SK-N-SH (cell line): ENCODE data around the gene PHIP. TPM values are rescaled to one million over a fixed set of nuclear protein-coding genes. Genes with fewer than 3 reads are reported as not detected.
A peak's percentile ranks its signal among the peaks of the same experiment; 100 is the strongest.

Source experiments
- CTCF ChIA-PET: fragments of 300-600, 350-600 bp; formaldehyde crosslinking; extraction: SDS; loops from one replicate; lab custom pipeline; 2021; lab: Yijun Ruan, JAX
- POLR2A ChIA-PET: fragments of 350-600 bp; sonication (Branson Sonifier 250); formaldehyde crosslinking; extraction: SDS; loops from one replicate; lab custom pipeline; 2020; ENCODE audit warnings: antibody characterized with exemption, inconsistent platforms; lab: Yijun Ruan, JAX
- DNase-seq: peaks from one replicate; pipeline ENCODE4 v3.0.0; 2012
- H2AFZ ChIP-seq: fragments of 200-600 bp; sonication (generic); 2 replicates; pipeline ENCODE4 v1.8.1; 2016; ENCODE audit warnings: antibody characterized with exemption, mild to moderate bottlenecking, low read depth
- H3F3A ChIP-seq: fragments of 200-600 bp; sonication (generic); replicated peaks from 2 replicates; pipeline ENCODE3; 2016; ENCODE audit warnings: antibody characterized with exemption, mild to moderate bottlenecking; ENCODE audit not compliant: insufficient read depth
- H3K27ac ChIP-seq, 2 experiments: fragments of 200-500 bp in 1 of 2; fragments of 200-600 bp in 1 of 2; sonication (Bioruptor generic) in 1 of 2; sonication (generic), shearing (Covaris generic) in 1 of 2; 2 replicates each; pipeline versions ENCODE4 v1.5.1 to v1.6.1; 2014 to 2016; ENCODE audit warnings: low read depth in 2 of 2, inconsistent platforms in 1 of 2, low read length in 1 of 2, mild to moderate bottlenecking in 1 of 2, mixed read lengths in 1 of 2
- H3K27me3 ChIP-seq: fragments of 200-600 bp; sonication (generic), shearing (Covaris generic); 2 replicates; pipeline ENCODE4 v1.6.1; 2016; ENCODE audit warnings: mixed run types; ENCODE audit not compliant: insufficient read depth
- H3K36me3 ChIP-seq, 2 experiments: fragments of 200-500 bp in 1 of 2; fragments of 200-600 bp in 1 of 2; sonication (Bioruptor generic) in 1 of 2; sonication (generic) in 1 of 2; replicated peaks in 1 of 2; 2 replicates each; pipeline versions ENCODE3 to v1.5.1; 2014 to 2016; ENCODE audit warnings: low read length in 1 of 2, mild to moderate bottlenecking in 1 of 2; ENCODE audit not compliant: insufficient read depth in 2 of 2, control insufficient read depth in 1 of 2
- H3K4me1 ChIP-seq, 2 experiments: fragments of 200-500 bp in 1 of 2; fragments of 200-600 bp in 1 of 2; sonication (Bioruptor generic) in 1 of 2; sonication (generic), shearing (Covaris generic) in 1 of 2; 2 replicates each; pipeline versions ENCODE4 v1.5.1 to v1.6.1; 2014 to 2016; ENCODE audit warnings: low read depth in 1 of 2, low read length in 1 of 2, mixed run types in 1 of 2; ENCODE audit not compliant: insufficient read depth in 2 of 2, control insufficient read depth in 1 of 2
- H3K4me2 ChIP-seq: fragments of 200-600 bp; sonication (generic), shearing (Covaris generic); 2 replicates; pipeline ENCODE4 v1.6.1; 2017; ENCODE audit warnings: mixed run types
- H3K4me3 ChIP-seq, 2 experiments: fragments of 200-500 bp in 1 of 2; fragments of 200-600 bp in 1 of 2; sonication (Bioruptor generic) in 1 of 2; sonication (generic), shearing (Covaris generic) in 1 of 2; 2 replicates each; pipeline versions ENCODE4 v1.5.1 to v1.8.1; 2014 to 2016; ENCODE audit warnings: low read depth in 2 of 2, inconsistent platforms in 1 of 2, low read length in 1 of 2, mild to moderate bottlenecking in 1 of 2, mixed read lengths in 1 of 2, moderate library complexity in 1 of 2
- H3K79me2 ChIP-seq: fragments of 200-600 bp; sonication (generic); 2 replicates; pipeline ENCODE4 v1.8.1; 2017; ENCODE audit warnings: mild to moderate bottlenecking; ENCODE audit not compliant: insufficient read depth
- H3K9ac ChIP-seq: fragments of 200-600 bp; sonication (generic); 2 replicates; pipeline ENCODE4 v1.6.1; 2017; ENCODE audit warnings: mixed run types
- H3K9me2 ChIP-seq: fragments of 200-600 bp; sonication (generic); 2 replicates; pipeline ENCODE4 v1.6.1; 2017; ENCODE audit warnings: mixed run types
- H3K9me3 ChIP-seq: fragments of 200-600 bp; sonication (generic); 2 replicates; pipeline ENCODE4 v1.6.1; 2017; ENCODE audit warnings: mixed run types, mild to moderate bottlenecking, moderate library complexity
- H4K20me1 ChIP-seq: fragments of 200-600 bp; sonication (generic); 2 replicates; pipeline ENCODE4 v1.6.1; 2017; ENCODE audit warnings: mild to moderate bottlenecking, mixed run types; ENCODE audit not compliant: insufficient read depth
- ELF1 ChIP-seq: IDR thresholded peaks from 2 replicates; pipeline ENCODE4 v1.4.0; 2012
- EP300 ChIP-seq, 2 experiments: IDR thresholded peaks; 2 replicates each; pipeline versions ENCODE4 v1.4.0 to v1.6.1; 2012; ENCODE audit warnings: borderline replicate concordance in 1 of 2, low read depth in 1 of 2, low read length in 1 of 2
- EZH2phosphoT487 ChIP-seq: fragments of 200-600 bp; sonication (generic); IDR thresholded peaks from 2 replicates; pipeline ENCODE4 v1.6.1; 2017; ENCODE audit warnings: low read depth, mixed run types, mild to moderate bottlenecking, antibody characterized with exemption, moderate library complexity, borderline replicate concordance
- FOXM1 ChIP-seq: IDR thresholded peaks from 2 replicates; pipeline ENCODE4 v1.4.0; 2012; ENCODE audit warnings: low read depth, mild to moderate bottlenecking
- MXI1 ChIP-seq: IDR thresholded peaks from 2 replicates; pipeline ENCODE4 v1.6.1; 2012; ENCODE audit warnings: mild to moderate bottlenecking, low read depth, low read length, improper control_type of control experiment
- NRF1 ChIP-seq: IDR thresholded peaks from 2 replicates; pipeline ENCODE4 v1.6.1; 2012; ENCODE audit warnings: low read depth, mild to moderate bottlenecking, low read length
- POLR2AphosphoS5 ChIP-seq: IDR thresholded peaks from 2 replicates; pipeline ENCODE4 v1.6.1; 2012; ENCODE audit warnings: low read depth, low read length
- TEAD4 ChIP-seq: IDR thresholded peaks from 2 replicates; pipeline ENCODE4 v1.4.0; 2012; ENCODE audit warnings: mild to moderate bottlenecking, borderline replicate concordance; ENCODE audit not compliant: insufficient read depth
- YY1 ChIP-seq: IDR thresholded peaks from 2 replicates; pipeline ENCODE4 v1.4.0; 2012; ENCODE audit warnings: low read depth, mild to moderate bottlenecking
- WGBS: methylation state at CpG from one replicate; pipeline ENCODE4 v1.1.6; 2017; ENCODE audit warnings: low lambda C conversion rate; 5-methylcytosine and 5-hydroxymethylcytosine counted together
- polyA plus RNA-seq, 3 experiments: library from polyadenylated mRNA; depleted of rRNA; stranded (reverse); fragments of >200 nt; gene quantifications; 2 replicates each; pipeline ENCODE4 v1.2.3, GENCODE V29; 2012
- TF ChIP-seq, protein P1 (sequence below): IDR thresholded peaks from 2 replicates; pipeline ENCODE4; 2012
- TF ChIP-seq, protein P2 (sequence below): fragments of 200-600 bp; sonication (generic); IDR thresholded peaks from 2 replicates; pipeline ENCODE4 v1.6.1; 2017; ENCODE audit warnings: antibody characterized with exemption, mild to moderate bottlenecking, moderate library complexity
- TF ChIP-seq, protein P3 (sequence below): fragments of 150-350 bp; IDR thresholded peaks from 2 replicates; pipeline ENCODE4 v1.6.1; 2017; ENCODE audit warnings: antibody characterized with exemption, low read length, low read depth, borderline replicate concordance
- TF ChIP-seq, protein P4 (sequence below): IDR thresholded peaks from 2 replicates; pipeline ENCODE4 v1.4.0; 2012; ENCODE audit warnings: low read depth
- TF ChIP-seq, protein P5 (sequence below): IDR thresholded peaks from 2 replicates; pipeline ENCODE4 v1.6.1; 2012; ENCODE audit warnings: mild to moderate bottlenecking, low read depth, low read length, moderate library complexity

PHIP gene
- polyA plus RNA-seq, 1 of the 3 experiments (the other 2 are of a cell fraction), result 1.7 TPM

DNA sequence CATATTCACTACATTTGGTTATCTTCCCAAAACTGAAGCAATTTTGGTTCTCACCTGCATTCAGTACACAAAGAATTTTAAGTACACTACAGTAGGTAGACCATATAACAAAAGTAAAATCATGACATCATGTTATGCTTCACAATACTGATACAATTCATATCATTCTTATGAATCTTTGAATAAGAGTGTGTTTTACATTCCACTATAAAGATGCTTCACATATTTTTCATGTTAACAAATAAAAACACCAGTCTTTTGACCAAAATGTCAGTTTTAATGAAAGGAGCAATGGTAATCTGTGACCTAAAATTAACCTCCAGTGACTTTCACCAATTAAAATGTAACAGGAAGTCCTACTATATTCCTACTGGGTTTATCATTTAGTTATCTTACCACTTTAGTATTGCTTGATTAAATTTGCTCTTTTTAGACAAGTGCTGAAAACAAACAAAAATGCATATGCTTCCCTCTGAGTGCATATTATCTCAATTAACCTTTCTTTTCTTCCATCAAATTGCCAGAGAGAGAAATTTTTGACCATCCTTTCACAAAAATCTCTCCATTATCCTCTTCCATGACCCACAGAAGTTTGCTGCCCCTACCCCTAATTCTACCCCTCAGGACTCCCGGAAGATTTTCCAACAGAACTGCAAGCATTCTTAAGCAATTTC lies 49.3 kb downstream of the PHIP start:
- Histone ChIP-seq H3K27me3 (no peaks in the 10 kb centered on the region), H3K36me3 (peaks cover 11 to 26% of the 10 kb centered on the region in 2 experiments), H3F3A (peaks cover 3% of the 10 kb centered on the region), H3K9me2 (no peaks in the 10 kb centered on the region), H3K79me2 (no peaks in the 10 kb centered on the region), H3K4me1 (peaks cover 0 to 2% of the 10 kb centered on the region in 2 experiments; a peak in 1 of 4 replicates), H4K20me1 (no peaks in the 10 kb centered on the region), H3K4me3 (no peak overlapping the region), H3K27ac (peak overlapping the region in 1 of 2 experiments; percentile 58; a peak in 1 of 4 replicates), H3K9ac (no peak overlapping the region), H3K4me2 (no peak overlapping the region), H3K9me3 (no peaks in the 10 kb centered on the region), H2AFZ (no peak overlapping the region)
- WGBS, result 100% methylated on average over 1 of the region's 1 CpG
- POLR2A ChIA-PET, result no interaction called here
- no peak for DNase-seq
- TF ChIP-seq, protein P1, sequence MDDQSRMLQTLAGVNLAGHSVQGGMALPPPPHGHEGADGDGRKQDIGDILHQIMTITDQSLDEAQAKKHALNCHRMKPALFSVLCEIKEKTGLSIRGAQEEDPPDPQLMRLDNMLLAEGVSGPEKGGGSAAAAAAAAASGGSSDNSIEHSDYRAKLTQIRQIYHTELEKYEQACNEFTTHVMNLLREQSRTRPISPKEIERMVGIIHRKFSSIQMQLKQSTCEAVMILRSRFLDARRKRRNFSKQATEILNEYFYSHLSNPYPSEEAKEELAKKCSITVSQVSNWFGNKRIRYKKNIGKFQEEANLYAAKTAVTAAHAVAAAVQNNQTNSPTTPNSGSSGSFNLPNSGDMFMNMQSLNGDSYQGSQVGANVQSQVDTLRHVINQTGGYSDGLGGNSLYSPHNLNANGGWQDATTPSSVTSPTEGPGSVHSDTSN, result no peak
- no peak for TF ChIP-seq POLR2AphosphoS5
- TF ChIP-seq, all 33 proteins: peak for 0
- CTCF ChIA-PET, result no interaction called here

DNA sequence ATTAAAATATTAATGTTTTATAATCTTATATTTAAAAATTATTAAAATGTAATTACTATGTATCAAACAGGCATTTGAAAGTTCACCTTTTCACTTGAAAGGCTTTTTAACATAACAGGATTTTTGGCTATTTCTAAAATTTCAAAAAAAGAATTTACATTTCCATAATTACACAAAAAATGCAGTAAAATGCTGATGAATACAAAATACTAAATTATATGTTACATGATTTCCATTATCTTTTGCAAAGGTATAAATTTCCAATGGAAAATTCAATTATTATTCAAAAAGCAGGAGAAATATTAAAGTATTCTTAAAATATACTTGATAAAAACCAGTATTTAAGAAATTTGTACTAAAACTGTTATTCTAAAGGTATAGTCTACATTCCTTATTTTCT lies 66.1 kb downstream of the PHIP start:
- Histone ChIP-seq H3K27me3 (no peaks in the 10 kb centered on the region), H4K20me1 (no peaks in the 10 kb centered on the region), H3K9me2 (no peaks in the 10 kb centered on the region), H3K9me3 (no peaks in the 10 kb centered on the region), H3K27ac (no peak overlapping the region), H3K9ac (no peak overlapping the region), H3K4me2 (no peak overlapping the region), H2AFZ (no peak overlapping the region), H3K4me3 (no peak overlapping the region), H3K79me2 (no peaks in the 10 kb centered on the region), H3F3A (peaks cover 6% of the 10 kb centered on the region), H3K36me3 (peaks cover 58 to 68% of the 10 kb centered on the region in 2 experiments), H3K4me1 (no peaks in the 10 kb centered on the region; a peak in 1 of 4 replicates)
- ChIA-PET CTCF (no interaction called here), POLR2A (no interaction called here)
- no peak for DNase-seq
- TF ChIP-seq, protein P2, sequence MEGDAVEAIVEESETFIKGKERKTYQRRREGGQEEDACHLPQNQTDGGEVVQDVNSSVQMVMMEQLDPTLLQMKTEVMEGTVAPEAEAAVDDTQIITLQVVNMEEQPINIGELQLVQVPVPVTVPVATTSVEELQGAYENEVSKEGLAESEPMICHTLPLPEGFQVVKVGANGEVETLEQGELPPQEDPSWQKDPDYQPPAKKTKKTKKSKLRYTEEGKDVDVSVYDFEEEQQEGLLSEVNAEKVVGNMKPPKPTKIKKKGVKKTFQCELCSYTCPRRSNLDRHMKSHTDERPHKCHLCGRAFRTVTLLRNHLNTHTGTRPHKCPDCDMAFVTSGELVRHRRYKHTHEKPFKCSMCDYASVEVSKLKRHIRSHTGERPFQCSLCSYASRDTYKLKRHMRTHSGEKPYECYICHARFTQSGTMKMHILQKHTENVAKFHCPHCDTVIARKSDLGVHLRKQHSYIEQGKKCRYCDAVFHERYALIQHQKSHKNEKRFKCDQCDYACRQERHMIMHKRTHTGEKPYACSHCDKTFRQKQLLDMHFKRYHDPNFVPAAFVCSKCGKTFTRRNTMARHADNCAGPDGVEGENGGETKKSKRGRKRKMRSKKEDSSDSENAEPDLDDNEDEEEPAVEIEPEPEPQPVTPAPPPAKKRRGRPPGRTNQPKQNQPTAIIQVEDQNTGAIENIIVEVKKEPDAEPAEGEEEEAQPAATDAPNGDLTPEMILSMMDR, result no peak
- TF ChIP-seq, protein P3, sequence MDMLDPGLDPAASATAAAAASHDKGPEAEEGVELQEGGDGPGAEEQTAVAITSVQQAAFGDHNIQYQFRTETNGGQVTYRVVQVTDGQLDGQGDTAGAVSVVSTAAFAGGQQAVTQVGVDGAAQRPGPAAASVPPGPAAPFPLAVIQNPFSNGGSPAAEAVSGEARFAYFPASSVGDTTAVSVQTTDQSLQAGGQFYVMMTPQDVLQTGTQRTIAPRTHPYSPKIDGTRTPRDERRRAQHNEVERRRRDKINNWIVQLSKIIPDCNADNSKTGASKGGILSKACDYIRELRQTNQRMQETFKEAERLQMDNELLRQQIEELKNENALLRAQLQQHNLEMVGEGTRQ, result no peak
- TF ChIP-seq TEAD4 (no peak), NRF1 (no peak), ELF1 (no peak), FOXM1 (no peak), EP300 (IDR thresholded peaks at IDR 0.05; ENCODE audit: borderline replicate concordance in 1 of 2, low read depth in 1 of 2, low read length in 1 of 2) (no peak), YY1 (no peak), MXI1 (no peak), POLR2AphosphoS5 (no peak), EZH2phosphoT487 (no peak)
- TF ChIP-seq, protein P4, sequence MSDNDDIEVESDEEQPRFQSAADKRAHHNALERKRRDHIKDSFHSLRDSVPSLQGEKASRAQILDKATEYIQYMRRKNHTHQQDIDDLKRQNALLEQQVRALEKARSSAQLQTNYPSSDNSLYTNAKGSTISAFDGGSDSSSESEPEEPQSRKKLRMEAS, result no peak
- TF ChIP-seq, protein P5, sequence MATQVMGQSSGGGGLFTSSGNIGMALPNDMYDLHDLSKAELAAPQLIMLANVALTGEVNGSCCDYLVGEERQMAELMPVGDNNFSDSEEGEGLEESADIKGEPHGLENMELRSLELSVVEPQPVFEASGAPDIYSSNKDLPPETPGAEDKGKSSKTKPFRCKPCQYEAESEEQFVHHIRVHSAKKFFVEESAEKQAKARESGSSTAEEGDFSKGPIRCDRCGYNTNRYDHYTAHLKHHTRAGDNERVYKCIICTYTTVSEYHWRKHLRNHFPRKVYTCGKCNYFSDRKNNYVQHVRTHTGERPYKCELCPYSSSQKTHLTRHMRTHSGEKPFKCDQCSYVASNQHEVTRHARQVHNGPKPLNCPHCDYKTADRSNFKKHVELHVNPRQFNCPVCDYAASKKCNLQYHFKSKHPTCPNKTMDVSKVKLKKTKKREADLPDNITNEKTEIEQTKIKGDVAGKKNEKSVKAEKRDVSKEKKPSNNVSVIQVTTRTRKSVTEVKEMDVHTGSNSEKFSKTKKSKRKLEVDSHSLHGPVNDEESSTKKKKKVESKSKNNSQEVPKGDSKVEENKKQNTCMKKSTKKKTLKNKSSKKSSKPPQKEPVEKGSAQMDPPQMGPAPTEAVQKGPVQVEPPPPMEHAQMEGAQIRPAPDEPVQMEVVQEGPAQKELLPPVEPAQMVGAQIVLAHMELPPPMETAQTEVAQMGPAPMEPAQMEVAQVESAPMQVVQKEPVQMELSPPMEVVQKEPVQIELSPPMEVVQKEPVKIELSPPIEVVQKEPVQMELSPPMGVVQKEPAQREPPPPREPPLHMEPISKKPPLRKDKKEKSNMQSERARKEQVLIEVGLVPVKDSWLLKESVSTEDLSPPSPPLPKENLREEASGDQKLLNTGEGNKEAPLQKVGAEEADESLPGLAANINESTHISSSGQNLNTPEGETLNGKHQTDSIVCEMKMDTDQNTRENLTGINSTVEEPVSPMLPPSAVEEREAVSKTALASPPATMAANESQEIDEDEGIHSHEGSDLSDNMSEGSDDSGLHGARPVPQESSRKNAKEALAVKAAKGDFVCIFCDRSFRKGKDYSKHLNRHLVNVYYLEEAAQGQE, result no peak
